Kidney epithelial cell (primary cell): ENCODE results near the gene DHX15. TPM values are rescaled to one million over a fixed set of nuclear protein-coding genes. Genes with fewer than 3 reads are reported as not detected.

ENCODE experiments used
- DNase-seq: peaks from one replicate; pipeline ENCODE4 v3.0.0-alpha.2; 2010; ENCODE audit warnings: low read depth
- H3K27me3 ChIP-seq: 2 replicates; pipeline ENCODE4 v1.6.0; 2011; ENCODE audit warnings: low read length; ENCODE audit not compliant: control insufficient read depth, insufficient read depth
- H3K36me3 ChIP-seq: 2 replicates; pipeline ENCODE4 v1.5.1; 2011; ENCODE audit warnings: low read length; ENCODE audit not compliant: control insufficient read depth, insufficient read depth
- H3K4me3 ChIP-seq: 2 replicates; pipeline ENCODE4 v1.5.1; 2011; ENCODE audit warnings: low read depth, mild to moderate bottlenecking, control low read depth, low read length
- total RNA-seq: library from RNA; depleted of rRNA; stranded (reverse); fragments of >200 nt; gene quantifications from 2 replicates; pipeline ENCODE4 v1.2.3, GENCODE V29; 2015
- TF ChIP-seq, protein P1 (sequence below): IDR thresholded peaks from 2 replicates; pipeline ENCODE4 v1.5.1; 2011; ENCODE audit warnings: mild to moderate bottlenecking, moderate library complexity, low read length, control low read depth, inconsistent platforms; ENCODE audit not compliant: insufficient read depth, poor library complexity, severe bottlenecking

Gene DHX15
- total RNA-seq, 1 donor from 2014 or later = 87.5 TPM

DNA sequence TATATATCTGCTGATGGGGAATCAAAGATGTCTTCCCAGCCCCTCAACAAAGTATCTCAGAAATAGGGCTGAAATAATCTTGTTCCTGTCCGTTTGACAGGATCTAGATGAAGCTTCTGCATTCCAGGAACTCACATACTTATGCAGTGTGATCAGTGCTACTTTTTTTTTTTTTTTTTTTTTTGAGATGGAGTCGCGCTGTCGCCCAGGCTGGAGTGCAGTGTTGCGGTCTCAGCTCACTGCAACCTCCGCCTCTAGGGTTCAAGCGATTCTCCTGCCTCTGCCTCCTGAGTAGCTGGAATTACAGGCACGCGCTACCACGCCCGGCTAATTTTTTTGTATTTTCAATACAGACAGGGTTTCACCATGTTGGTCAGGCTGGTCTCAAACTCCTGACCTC, 36.4 kb downstream of the DHX15 start:
- no peak for DNase-seq
- Histone ChIP-seq H3K27me3 (no peaks in the 10 kb centered on the region), H3K4me3 (no peak overlapping the region), H3K36me3 (no peaks in the 10 kb centered on the region)
- TF ChIP-seq, protein P1, sequence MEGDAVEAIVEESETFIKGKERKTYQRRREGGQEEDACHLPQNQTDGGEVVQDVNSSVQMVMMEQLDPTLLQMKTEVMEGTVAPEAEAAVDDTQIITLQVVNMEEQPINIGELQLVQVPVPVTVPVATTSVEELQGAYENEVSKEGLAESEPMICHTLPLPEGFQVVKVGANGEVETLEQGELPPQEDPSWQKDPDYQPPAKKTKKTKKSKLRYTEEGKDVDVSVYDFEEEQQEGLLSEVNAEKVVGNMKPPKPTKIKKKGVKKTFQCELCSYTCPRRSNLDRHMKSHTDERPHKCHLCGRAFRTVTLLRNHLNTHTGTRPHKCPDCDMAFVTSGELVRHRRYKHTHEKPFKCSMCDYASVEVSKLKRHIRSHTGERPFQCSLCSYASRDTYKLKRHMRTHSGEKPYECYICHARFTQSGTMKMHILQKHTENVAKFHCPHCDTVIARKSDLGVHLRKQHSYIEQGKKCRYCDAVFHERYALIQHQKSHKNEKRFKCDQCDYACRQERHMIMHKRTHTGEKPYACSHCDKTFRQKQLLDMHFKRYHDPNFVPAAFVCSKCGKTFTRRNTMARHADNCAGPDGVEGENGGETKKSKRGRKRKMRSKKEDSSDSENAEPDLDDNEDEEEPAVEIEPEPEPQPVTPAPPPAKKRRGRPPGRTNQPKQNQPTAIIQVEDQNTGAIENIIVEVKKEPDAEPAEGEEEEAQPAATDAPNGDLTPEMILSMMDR = no peak

DNA sequence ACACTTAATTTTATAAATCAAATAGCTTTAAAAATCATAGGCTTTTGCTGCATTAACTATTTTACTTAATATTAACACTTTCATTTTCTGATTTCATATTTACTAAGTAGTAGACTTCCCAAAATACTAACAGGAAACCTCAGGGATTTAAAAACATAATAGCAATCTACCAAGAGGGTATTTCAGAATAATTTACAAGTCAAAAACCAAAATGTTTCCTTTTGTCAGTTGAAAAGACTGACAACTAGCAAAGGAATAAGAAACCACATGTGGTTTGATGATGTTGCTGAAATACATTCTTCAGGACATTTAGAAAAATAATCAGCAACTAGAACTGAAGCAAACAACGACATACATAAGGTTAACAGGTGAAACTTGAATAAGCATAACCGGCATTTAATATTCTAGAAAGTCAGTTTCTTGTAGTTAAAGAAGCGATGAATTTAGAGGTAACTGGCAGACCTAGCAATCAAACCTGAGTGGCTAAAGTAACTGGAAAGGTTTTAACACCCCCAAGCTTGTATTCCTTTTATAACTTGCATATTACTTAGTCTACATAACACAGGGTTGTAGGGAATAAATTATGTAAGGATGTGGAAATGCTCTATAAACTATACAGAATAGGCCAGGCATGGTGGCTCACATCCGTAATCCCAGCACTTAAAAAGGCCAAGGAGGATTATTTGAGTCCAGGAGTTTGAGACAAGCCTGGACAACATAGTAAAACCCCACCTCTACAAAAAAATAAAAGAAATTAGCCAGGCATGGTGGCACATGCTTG, 40.0 kb downstream of the DHX15 start:
- no peak overlapping the region for H3K4me3 ChIP-seq
- TF ChIP-seq, protein P1 = no peak
- no peaks in the 10 kb centered on the region for H3K27me3 ChIP-seq
- DNase-seq = no peak
- H3K36me3 ChIP-seq = no peaks in the 10 kb centered on the region

DNA sequence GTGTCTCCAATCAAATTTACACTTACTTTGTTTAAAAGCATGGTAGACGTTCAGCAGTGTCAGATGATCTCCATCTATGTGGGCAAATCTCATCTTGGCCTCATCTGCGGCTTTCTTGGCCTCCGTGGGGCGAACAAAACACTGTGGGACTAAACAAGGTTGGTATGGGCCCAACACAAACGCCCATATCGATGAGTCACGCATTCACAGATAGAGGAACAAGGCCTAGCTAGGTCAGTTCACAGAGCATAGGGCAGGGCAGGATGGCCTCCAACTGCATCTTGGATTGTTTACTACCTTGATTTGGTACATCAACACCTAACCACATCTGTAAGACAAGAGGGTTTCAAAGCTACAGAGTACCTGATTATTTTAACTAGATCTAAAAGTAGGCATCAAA, 47.3 kb downstream of the DHX15 start:
- peaks cover 3% of the 10 kb centered on the region for H3K36me3 ChIP-seq
- TF ChIP-seq, protein P1 = no peak
- DNase-seq = no peak
- H3K4me3 ChIP-seq = no peak overlapping the region
- no peaks in the 10 kb centered on the region for H3K27me3 ChIP-seq

DNA sequence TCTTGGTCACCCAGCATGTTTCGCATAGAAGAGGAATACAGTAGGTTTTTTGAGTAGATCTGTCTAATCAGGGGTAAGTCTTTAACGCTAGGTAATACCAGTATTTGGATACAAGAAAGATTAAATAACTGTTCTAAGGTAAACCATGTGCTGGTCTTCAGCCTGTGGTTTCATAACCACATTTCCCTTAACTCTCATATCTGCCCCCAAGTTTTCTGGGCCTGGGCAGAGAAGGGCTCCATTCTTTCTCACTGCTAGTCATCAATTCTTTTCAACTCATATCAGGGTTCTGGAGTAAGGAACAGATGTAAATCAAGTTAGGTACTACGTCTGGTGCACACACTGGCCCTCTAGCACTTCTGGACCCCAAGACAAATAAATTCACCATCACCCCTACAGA, 49.0 kb downstream of the DHX15 start:
- Histone ChIP-seq H3K36me3 (peaks cover 3% of the 10 kb centered on the region), H3K27me3 (no peaks in the 10 kb centered on the region), H3K4me3 (no peak overlapping the region)
- no peak for DNase-seq
- TF ChIP-seq, protein P1 = no peak

DNA sequence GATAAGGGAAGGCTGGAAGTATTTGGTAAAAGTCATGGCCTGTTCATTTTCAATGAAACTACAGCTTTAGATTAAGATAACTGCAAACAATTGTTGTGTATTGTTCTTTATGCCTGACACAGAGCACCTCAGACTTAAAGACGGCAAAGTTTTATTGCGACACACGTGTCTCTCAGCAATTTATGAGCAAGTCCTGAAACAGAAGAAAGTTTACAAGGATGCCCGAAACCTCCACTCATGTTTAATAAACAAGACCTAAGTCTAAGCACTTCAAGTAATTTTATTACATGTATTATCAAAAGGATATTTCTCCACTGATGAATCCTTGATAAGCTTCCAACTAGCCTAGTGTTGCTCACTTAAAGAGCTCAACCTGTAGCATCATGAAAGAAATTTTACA, 51.0 kb downstream of the DHX15 start:
- H3K36me3 ChIP-seq = peaks cover 4% of the 10 kb centered on the region
- no peaks in the 10 kb centered on the region for H3K27me3 ChIP-seq
- H3K4me3 ChIP-seq = no peak overlapping the region
- TF ChIP-seq, protein P1 = no peak
- no peak for DNase-seq

DNA sequence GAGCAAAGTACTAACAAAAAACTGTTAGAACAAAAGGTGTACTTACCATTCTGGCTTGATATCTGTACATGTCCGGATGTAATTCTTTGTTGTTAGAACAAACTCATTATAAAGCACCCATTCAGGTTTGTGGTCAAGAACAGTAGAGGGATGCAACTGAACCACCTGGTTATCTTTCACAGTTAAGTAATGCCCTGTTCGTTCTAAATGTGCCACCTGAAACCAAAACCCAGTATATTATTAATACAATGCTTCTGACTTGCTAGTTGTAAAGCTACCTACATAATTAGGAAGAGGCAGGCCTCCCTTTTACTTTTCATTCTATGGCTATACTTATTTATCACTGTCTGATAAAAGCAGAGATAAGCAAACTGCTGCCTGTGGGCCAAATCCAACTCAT, 54.8 kb downstream of the DHX15 start:
- Histone ChIP-seq H3K36me3 (peaks cover 1% of the 10 kb centered on the region), H3K4me3 (no peak overlapping the region), H3K27me3 (no peaks in the 10 kb centered on the region)
- TF ChIP-seq, protein P1 = no peak
- no peak for DNase-seq
